ENCODE results near the gene GDF10. TPM values are rescaled to one million over a fixed set of nuclear protein-coding genes. Genes with fewer than 3 reads are reported as not detected.

GDF10 gene
- total RNA-seq, 1 donor from 2014 or later: 1.8 TPM

DNA sequence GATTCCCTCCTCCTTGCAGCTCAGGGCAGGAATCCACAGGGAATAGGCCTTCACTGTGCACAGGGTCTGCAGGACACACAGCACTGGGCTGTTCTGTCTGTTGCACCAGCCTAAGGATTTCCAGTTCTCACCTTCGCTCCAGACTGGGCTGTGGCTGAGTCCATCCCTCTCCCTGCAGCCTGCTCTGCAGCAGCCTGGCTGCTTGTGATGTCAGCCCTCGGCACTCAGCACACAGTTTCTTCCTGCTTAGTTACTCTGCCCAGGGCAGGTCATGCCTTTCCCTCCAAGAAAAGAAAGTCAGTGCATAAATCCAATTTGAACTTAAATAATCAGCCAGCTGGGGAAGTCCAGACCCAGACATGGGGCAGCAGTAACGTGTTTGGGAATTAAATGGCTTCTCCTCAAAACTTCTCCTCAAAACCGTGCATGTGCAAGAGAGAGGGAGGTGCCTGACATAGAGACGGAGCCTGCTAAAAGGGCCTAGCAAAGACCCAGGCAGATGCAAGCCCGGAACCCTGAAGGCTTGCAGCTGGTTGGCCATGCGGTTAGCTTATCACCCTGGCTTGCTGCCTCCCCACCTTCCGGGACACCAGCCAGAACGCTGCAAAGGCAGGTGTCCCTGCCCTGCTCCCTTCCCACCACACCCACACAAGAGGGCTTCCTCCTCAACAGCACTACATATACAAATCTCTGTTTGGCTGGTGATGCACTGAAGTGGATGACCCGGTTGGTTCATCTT lies 11.4 kb downstream of the GDF10 start:
- peaks cover 3% of the 10 kb centered on the region for H3K4me1 Mint-ChIP-seq
- H3K4me3 Mint-ChIP-seq: no peak overlapping the region
- TF ChIP-seq CTCF (IDR thresholded peaks at IDR 0.05; ENCODE audit: unreplicated experiment): no peak
- H3K36me3 Mint-ChIP-seq: no peaks in the 10 kb centered on the region
- peaks cover 60% of the 10 kb centered on the region for H3K27me3 Mint-ChIP-seq (ENCODE audit: low read depth)
- no peak overlapping the region for H3K27ac Mint-ChIP-seq
- DNase-seq (ENCODE audit: low spot score in 2 of 2, unreplicated experiment in 2 of 2): no peak
- no peaks in the 10 kb centered on the region for H3K9me3 Mint-ChIP-seq

DNA sequence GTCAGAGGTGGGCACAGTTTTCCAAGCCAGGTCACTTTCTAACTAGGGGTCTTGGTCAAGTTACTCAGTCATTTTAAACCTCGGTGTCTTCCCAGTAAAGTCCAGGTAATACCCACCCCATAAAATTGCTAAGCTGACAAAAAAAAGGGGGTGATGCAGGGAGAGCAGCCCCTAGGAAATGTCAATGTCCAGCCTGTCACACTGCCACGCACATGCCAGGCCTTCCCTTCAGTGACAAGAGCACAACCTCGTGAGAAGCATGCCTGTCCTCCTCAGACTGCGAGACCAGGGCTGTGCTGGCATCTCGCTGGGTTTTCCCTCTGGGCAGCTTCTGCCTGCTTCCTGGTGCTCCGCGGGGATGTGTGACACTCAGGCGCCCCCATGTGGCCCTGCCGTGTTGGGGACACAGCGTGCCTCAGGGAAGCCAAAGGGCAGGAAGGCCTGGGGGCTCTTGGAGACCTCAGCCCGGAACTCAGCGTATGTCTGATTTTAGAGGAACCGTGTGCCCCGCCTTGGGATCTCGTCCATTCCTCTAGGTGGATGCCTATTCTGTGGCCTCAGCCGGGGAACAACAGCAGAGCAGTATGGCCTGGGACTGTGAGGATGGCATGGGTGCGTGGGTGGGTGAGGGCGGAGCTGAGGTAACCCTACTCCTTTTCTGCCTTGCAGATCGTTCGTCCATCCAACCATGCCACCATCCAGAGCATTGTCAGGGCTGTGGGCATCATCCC lies 12.1 kb downstream of the GDF10 start:
- peak; percentile 56 for TF ChIP-seq CTCF (IDR thresholded peaks at IDR 0.05; ENCODE audit: unreplicated experiment)
- DNase-seq (ENCODE audit: low spot score in 2 of 2, unreplicated experiment in 2 of 2): peak; percentile 58 to 85
- Mint-ChIP-seq H3K36me3 (no peaks in the 10 kb centered on the region), H3K9me3 (no peaks in the 10 kb centered on the region), H3K27ac (no peak overlapping the region), H3K4me3 (no peak overlapping the region), H3K4me1 (peaks cover 3% of the 10 kb centered on the region), H3K27me3 (ENCODE audit: low read depth) (peaks cover 54% of the 10 kb centered on the region)

DNA sequence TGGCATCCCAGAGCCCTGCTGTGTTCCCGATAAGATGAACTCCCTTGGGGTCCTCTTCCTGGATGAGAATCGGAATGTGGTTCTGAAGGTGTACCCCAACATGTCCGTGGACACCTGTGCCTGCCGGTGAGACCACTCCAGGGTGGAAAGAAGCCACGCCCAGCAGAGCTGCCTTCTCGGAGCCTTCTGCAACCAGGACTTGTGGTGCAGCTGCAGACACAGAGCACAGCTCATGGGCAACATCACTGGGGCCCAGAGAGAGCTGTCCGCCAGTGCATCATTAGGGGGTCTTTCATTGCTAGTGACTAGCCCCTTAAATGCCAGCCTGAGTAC lies 12.6 kb downstream of the GDF10 start:
- Mint-ChIP-seq H3K27ac (no peak overlapping the region), H3K4me1 (peaks cover 3% of the 10 kb centered on the region), H3K27me3 (ENCODE audit: low read depth) (peaks cover 53% of the 10 kb centered on the region), H3K4me3 (no peak overlapping the region), H3K36me3 (no peaks in the 10 kb centered on the region), H3K9me3 (no peaks in the 10 kb centered on the region)
- TF ChIP-seq CTCF (IDR thresholded peaks at IDR 0.05; ENCODE audit: unreplicated experiment): no peak
- DNase-seq (ENCODE audit: low spot score in 2 of 2, unreplicated experiment in 2 of 2): no peak

GRCh38 chr10:47314416-47314970 lies 14.5 kb downstream of the GDF10 start:
- H3K9me3 Mint-ChIP-seq: no peaks in the 10 kb centered on the region
- H3K4me3 Mint-ChIP-seq: no peak overlapping the region
- peaks cover 3% of the 10 kb centered on the region for H3K4me1 Mint-ChIP-seq
- H3K27ac Mint-ChIP-seq: no peak overlapping the region
- peaks cover 43% of the 10 kb centered on the region for H3K27me3 Mint-ChIP-seq (ENCODE audit: low read depth)
- no peak for DNase-seq (ENCODE audit: low spot score in 2 of 2, unreplicated experiment in 2 of 2)
- no peaks in the 10 kb centered on the region for H3K36me3 Mint-ChIP-seq
- no peak for TF ChIP-seq CTCF (IDR thresholded peaks at IDR 0.05; ENCODE audit: unreplicated experiment)

- Mint-ChIP-seq H3K36me3 (no peaks in the 10 kb centered on the region), H3K4me3 (no peak overlapping the region), H3K9me3 (no peaks in the 10 kb centered on the region), H3K27ac (no peak overlapping the region), H3K4me1 (peaks cover 3% of the 10 kb centered on the region), H3K27me3 (ENCODE audit: low read depth) (peaks cover 47% of the 10 kb centered on the region)
- DNase-seq (ENCODE audit: low spot score in 2 of 2, unreplicated experiment in 2 of 2): no peak
- TF ChIP-seq CTCF (IDR thresholded peaks at IDR 0.05; ENCODE audit: unreplicated experiment): no peak
These were observed 15.4 kb downstream of the GDF10 start for GRCh38 chr10:47315421-47315820.

All from mesothelial cell of epicardium (in vitro differentiated cells).